Measurements from ENCODE around the gene SCGB3A1. TPM values are rescaled to one million over a fixed set of nuclear protein-coding genes. Genes with fewer than 3 reads are reported as not detected.

SCGB3A1 gene
- total and polyA plus RNA-seq, 9 of the 15 experiments (the other 6 are each of a cell fraction or from before 2014, with no cell fraction given): 0.33 TPM; not detected in 8

DNA sequence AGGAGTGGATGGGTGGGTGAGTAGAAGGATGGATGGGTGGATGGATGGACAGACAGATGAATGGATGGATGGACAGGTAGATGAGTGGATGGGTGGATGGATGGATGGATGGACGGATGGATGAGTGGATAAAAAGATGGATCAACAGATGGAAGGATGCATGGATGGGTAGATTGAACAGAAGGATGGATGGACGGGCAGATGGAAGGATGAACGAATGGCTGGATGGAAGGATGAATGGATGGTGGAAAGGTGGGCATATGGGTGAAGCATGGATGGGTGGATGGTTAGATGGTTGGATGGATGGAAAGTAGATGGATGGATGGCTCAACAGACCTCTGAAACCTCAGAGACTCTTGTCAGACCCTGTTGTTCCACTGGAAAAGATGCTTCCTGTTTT is 48.0 kb upstream of the SCGB3A1 start:
- no peak overlapping the region for H3K27ac ChIP-seq (ENCODE audit: extremely low read depth, low read depth, low read length)
- no peaks in the 10 kb centered on the region for H3K9me1 ChIP-seq (ENCODE audit: control insufficient read depth, insufficient read depth, low read length)
- DNase-seq (ENCODE audit: extremely low read depth in 1 of 4, low spot score in 3 of 4) (no peak), ATAC-seq (no peak), FAIRE-seq (no peak)
- no peaks in the 10 kb centered on the region for H3K36me3 ChIP-seq (ENCODE audit: control insufficient read depth, insufficient read depth, low read length)
- TF ChIP-seq STAT5B (CRISPR knock-in tag; IDR thresholded peaks at IDR 0.05) (no peak), NR4A1 (CRISPR knock-in tag; IDR thresholded peaks at IDR 0.05) (no peak), NR4A1 (tag; IDR thresholded peaks at IDR 0.05) (no peak), ZFPM2 (CRISPR knock-in tag; IDR thresholded peaks at IDR 0.05) (no peak), HLTF (IDR thresholded peaks at IDR 0.05) (no peak), RCOR1 (IDR thresholded peaks at IDR 0.05; ENCODE audit: borderline replicate concordance in 1 of 2, low read depth in 2 of 2, low read length in 2 of 2) (no peak)
- H3K4me2 ChIP-seq (ENCODE audit: insufficient read depth, low read length): no peak overlapping the region
- no peaks in the 10 kb centered on the region for H3K9me3 ChIP-seq (replicated peaks; ENCODE audit: control insufficient read depth, insufficient read depth, low read depth, low read length)
- no peak overlapping the region for H3K4me3 ChIP-seq
- H3K79me2 ChIP-seq (ENCODE audit: control insufficient read depth, insufficient read depth, low read length): no peaks in the 10 kb centered on the region
- intact Hi-C loops (cut with micrococcal nuclease) (no loop called here), in situ Hi-C loops (cut with MboI) (no loop called here)
- H3K9ac ChIP-seq (ENCODE audit: insufficient read depth in 1 of 2, low read depth in 2 of 2, low read length in 2 of 2): no peak overlapping the region
- no TSS peak for BruUV-seq (replicated peaks)
- peaks cover 0 to 20% of the 10 kb centered on the region in 2 experiments; a peak in 2 of 5 replicates for H3K4me1 ChIP-seq (replicated peaks in 1 of 2; ENCODE audit: control insufficient read depth in 2 of 2, insufficient read depth in 2 of 2, low read length in 2 of 2)
- whole genome bisulfite sequencing (ENCODE audit: insufficient coverage, low coverage, missing lambda C conversion rate): 6% methylated on average over 2 of the region's 3 CpGs
- ChIA-PET POLR2A (interaction anchor here (1.2 kb wide), 1 partner anchor 11 kb away, joined by 3 read pairs; no protein-coding TSS in a partner anchor), CTCF (ENCODE audit: low intra/inter-chr PET ratio) (no interaction called here)
- H3K27me3 ChIP-seq (ENCODE audit: control insufficient read depth in 2 of 2, insufficient read depth in 2 of 2, low read length in 2 of 2): peaks cover 37 to 64% of the 10 kb centered on the region in 2 experiments; a peak in 4 of 5 replicates
- peaks cover 8% of the 10 kb centered on the region; the same call in 1 of the 2 replicates for H4K20me1 ChIP-seq (replicated peaks; ENCODE audit: control insufficient read depth, insufficient read depth, low read length)
- H2AFZ ChIP-seq (ENCODE audit: low read depth, low read length): no peak overlapping the region
